Placental epithelial cell (primary cell): ENCODE measurements around the gene ZNF10. TPM values are rescaled to one million over a fixed set of nuclear protein-coding genes. Genes with fewer than 3 reads are reported as not detected.

Experiments used
- total RNA-seq: library from RNA; depleted of rRNA; stranded (reverse); fragments of >200 nt; gene quantifications from 2 replicates; pipeline ENCODE4 v1.2.3, GENCODE V29; 2012

ZNF10 gene
- 4.4 and 9.4 TPM in 2 replicates for total RNA-seq

DNA sequence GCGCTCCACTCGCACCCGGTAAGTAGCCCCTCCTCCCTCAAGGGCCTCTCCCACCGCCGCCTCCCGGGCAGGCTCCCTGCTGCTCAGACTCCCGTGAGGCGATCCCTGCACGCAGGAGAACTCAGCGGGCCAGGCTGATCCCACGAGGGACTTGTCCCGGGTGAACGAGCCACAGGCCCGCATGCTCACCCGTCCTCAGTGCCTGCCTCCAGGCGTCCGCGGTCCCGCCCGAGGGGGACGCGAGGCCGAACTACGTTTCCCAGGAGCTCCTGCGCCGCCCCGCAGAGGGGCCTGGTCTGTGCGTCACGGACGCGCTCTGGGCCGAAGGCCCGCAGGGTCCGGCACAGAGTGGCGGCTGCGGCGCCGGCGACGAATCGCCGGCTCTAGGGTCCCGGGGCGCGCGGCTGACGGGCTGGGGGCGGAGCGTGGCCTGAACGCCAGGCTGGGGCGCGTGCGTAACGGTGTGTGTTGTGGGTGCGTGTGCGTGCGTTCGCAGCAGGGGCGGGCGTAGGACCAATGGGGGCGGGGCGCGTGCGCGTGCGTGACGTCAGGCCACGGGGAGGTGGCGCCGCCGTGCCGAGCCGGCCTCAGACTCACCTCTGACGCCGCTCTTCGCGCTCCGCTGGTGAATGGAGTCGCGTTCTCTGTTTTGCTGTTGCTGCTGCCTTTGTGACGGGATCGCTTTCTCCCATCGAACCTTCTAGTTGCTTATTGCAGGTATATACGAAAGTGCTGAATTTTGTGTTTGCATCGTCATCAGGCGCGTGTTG, at the start of gene ZNF10, which contains the start of gene ZNF891:
TSS of gene ZNF10 (plus strand) at position 590 of the 770 bp plus-strand sequence. CDS start 13,866 bp downstream, outside the sequence.
TSS of gene ZNF891 (minus strand) at position 237 of the 770 bp plus-strand sequence. CDS start 8,356 bp downstream, outside the sequence.

DNA sequence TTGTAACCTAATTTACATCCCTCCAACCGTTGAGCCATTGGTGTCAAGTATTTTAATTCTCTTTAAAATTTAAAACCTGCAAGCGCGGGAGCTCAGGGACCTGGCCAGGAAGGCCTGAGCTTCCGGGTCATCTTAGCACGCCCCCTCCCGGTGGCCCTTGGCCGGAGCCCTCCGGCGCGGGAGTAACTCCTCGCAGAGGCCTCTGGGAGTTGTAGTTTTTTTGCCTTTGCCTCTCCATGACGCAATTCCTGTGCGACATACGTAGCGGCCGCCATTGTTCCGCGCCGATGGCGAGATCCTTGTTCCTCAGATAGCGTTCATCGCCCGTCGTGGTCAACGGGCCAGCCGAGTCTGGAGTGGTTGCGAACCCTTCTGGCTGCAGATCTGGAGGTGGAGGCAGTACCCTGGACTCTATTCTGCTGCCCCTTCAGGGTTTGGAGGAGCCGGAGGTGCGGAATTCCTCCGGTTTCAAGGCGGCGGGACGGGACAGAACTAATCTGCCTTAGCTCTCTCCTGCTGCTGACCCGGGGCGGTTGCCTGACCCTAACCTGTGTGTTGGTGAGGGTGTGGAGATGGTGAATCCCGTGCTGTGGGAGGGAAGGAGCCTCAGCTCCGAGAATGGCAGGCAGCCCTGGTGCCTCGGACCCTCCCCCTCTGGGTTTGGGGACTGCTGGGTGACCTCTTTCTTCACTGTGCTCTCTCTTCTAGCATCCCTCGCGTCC, 51.0 kb downstream of the ZNF10 start, which contains the start of gene ZNF268:
TSS of gene ZNF268 (plus strand) at position 258 of the 722 bp plus-strand sequence. CDS start 503 bp downstream, outside the sequence.

Other genes with a start within 250 kb of the ZNF10 start
- gene CHFR, start 243.0 kb upstream of the ZNF10 start, total RNA-seq: 43.2 and 53.5 TPM in 2 replicates
- 9.0 and 11.3 TPM in 2 replicates for gene ZNF605, start 174.3 kb upstream of the ZNF10 start, total RNA-seq
- 16.7 and 27.9 TPM in 2 replicates for gene ZNF26, start 144.3 kb upstream of the ZNF10 start, total RNA-seq
- gene ZNF84, start 93.1 kb upstream of the ZNF10 start, total RNA-seq: 17.0 and 37.3 TPM in 2 replicates
- gene ZNF140, start 49.7 kb upstream of the ZNF10 start, total RNA-seq: 23.0 and 27.9 TPM in 2 replicates
- 0.76 and 1.2 TPM in 2 replicates for gene ZNF891, start 353 bp upstream of the ZNF10 start, total RNA-seq
- gene ZNF268, start 50.9 kb downstream of the ZNF10 start, total RNA-seq: 22.0 and 35.1 TPM in 2 replicates
- gene ANHX, start 105.2 kb downstream of the ZNF10 start, total RNA-seq: not detected in 2 replicates